ENCODE data around the gene NDRG3.

- no peak for TF ChIP-seq CTCF (IDR thresholded peaks at IDR 0.05; ENCODE audit: poor library complexity, severe bottlenecking)
- TF ChIP-seq EZH2 (IDR thresholded peaks at IDR 0.05; ENCODE audit: borderline replicate concordance, insufficient read depth, low read length, poor library complexity, severe bottlenecking) = no peak
These were observed 69.0 kb downstream of the NDRG3 start for GRCh38 chr20:36676701-36677421.
